Measurements from ENCODE around the gene NUMA1. TPM values are rescaled to one million over a fixed set of nuclear protein-coding genes. Genes with fewer than 3 reads are reported as not detected.

NUMA1 gene
- total RNA-seq, 1 donor from 2014 or later: 207 TPM

DNA sequence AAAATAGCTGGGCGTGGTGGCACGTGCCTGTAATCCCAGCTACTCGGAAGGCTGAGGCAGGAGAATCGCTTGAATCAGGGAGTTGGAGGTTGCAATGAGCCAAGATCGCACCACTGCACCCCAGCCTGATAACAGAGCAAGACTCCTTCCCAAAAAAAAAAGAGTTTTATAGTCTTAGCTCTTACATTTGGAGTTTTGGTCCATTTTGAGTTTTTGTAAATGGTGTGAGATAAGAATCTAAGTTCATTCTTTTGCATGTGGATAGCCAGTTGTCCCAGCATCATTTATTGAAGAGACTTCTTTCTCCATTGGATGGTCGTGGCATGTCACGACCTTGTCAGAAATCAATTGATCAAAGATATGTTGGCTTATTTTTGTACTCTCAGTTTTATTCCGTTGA is 116.9 kb downstream of the NUMA1 start:
- TF ChIP-seq, protein P1, sequence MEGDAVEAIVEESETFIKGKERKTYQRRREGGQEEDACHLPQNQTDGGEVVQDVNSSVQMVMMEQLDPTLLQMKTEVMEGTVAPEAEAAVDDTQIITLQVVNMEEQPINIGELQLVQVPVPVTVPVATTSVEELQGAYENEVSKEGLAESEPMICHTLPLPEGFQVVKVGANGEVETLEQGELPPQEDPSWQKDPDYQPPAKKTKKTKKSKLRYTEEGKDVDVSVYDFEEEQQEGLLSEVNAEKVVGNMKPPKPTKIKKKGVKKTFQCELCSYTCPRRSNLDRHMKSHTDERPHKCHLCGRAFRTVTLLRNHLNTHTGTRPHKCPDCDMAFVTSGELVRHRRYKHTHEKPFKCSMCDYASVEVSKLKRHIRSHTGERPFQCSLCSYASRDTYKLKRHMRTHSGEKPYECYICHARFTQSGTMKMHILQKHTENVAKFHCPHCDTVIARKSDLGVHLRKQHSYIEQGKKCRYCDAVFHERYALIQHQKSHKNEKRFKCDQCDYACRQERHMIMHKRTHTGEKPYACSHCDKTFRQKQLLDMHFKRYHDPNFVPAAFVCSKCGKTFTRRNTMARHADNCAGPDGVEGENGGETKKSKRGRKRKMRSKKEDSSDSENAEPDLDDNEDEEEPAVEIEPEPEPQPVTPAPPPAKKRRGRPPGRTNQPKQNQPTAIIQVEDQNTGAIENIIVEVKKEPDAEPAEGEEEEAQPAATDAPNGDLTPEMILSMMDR (IDR thresholded peaks at IDR 0.05; ENCODE audit: partially characterized antibody, unreplicated experiment): no peak
- DNase-seq: no peak
- Mint-ChIP-seq H3K9me3 (ENCODE audit: unreplicated experiment) (no peaks in the 10 kb centered on the region), H3K36me3 (ENCODE audit: unreplicated experiment) (no peaks in the 10 kb centered on the region), H3K27me3 (ENCODE audit: unreplicated experiment) (no peaks in the 10 kb centered on the region), H3K4me1 (ENCODE audit: low read depth, unreplicated experiment) (no peaks in the 10 kb centered on the region), H3K4me3 (ENCODE audit: unreplicated experiment) (no peak overlapping the region), H3K27ac (ENCODE audit: unreplicated experiment) (no peak overlapping the region)

DNA sequence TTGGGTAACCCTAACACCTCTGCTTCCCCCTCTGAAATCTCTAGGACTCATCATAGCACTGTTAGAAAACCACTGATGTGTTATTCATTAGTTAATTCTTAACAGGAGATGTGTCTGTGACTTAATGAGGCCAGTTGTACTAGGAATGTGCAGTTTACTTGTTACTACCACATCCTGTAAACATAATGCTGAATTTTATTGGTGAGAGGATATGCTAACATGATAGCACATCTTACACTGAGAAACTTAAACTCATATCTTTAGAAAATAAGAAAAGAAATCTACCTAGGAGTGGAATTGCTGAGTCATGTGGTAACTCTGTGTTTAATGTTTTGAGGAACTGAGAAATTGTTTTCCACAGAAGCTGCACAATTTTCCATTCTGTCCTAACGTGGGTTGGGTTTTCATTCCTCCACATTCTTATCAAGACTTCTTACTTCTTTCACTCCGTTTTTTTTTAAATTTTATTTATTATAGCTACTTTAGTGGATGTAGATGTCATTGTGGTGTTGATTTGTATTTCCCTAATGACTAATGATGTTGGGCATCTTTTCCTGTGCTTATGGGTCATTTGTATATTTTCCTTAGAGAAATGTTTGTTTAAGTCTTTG is 117.8 kb downstream of the NUMA1 start:
- DNase-seq: no peak
- Mint-ChIP-seq H3K27ac (ENCODE audit: unreplicated experiment) (no peak overlapping the region), H3K9me3 (ENCODE audit: unreplicated experiment) (no peaks in the 10 kb centered on the region), H3K4me3 (ENCODE audit: unreplicated experiment) (no peak overlapping the region), H3K4me1 (ENCODE audit: low read depth, unreplicated experiment) (no peaks in the 10 kb centered on the region), H3K36me3 (ENCODE audit: unreplicated experiment) (no peaks in the 10 kb centered on the region), H3K27me3 (ENCODE audit: unreplicated experiment) (no peaks in the 10 kb centered on the region)
- TF ChIP-seq, protein P1 (IDR thresholded peaks at IDR 0.05; ENCODE audit: partially characterized antibody, unreplicated experiment): no peak

DNA sequence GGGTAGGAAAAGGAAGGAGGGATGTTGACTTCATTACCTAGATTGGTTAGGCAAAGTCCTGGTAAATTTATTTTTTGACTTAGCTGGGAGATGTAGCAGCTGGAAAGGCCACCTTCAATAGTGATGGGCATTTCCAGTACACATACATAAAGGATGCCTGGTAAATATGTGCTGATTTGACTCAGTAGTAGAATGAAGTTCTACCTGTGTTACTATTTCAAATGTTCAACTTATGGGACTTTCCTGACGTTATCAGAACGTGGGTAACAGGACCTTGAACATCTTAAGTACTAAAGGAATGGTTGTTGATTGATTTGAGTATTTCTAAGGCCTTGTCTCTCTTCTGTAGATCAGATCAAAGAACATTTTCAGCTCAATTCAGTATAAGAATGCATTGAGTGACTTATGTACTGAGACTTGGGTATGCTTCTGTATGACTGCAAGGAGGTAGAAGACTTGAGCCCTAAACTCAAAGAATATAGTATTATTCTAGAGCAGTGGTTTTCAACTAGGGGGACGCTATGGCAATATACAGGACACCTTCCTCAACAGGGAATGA is 124.4 kb downstream of the NUMA1 start:
- Mint-ChIP-seq H3K36me3 (ENCODE audit: unreplicated experiment) (no peaks in the 10 kb centered on the region), H3K9me3 (ENCODE audit: unreplicated experiment) (no peaks in the 10 kb centered on the region), H3K27me3 (ENCODE audit: unreplicated experiment) (no peaks in the 10 kb centered on the region), H3K4me3 (ENCODE audit: unreplicated experiment) (no peak overlapping the region), H3K4me1 (ENCODE audit: low read depth, unreplicated experiment) (no peaks in the 10 kb centered on the region), H3K27ac (ENCODE audit: unreplicated experiment) (no peak overlapping the region)
- no peak for DNase-seq
- TF ChIP-seq, protein P1 (IDR thresholded peaks at IDR 0.05; ENCODE audit: partially characterized antibody, unreplicated experiment): no peak

Small RNAs within 50 kb of the gene (microRNA-seq; reads per million reads assigned to microRNA genes)
- gene MIR3165 (ENCODE audit: unreplicated experiment): 0.55 reads per million

Other genes starting within 250 kb of the NUMA1 start
- not detected for gene DEFB108B, start 247.3 kb downstream of the NUMA1 start, total RNA-seq (ENCODE audit: unreplicated experiment)
- gene DEFB131B, start 202.1 kb downstream of the NUMA1 start, total RNA-seq (ENCODE audit: unreplicated experiment): not detected
- gene XNDC1N, start 151.9 kb downstream of the NUMA1 start, total RNA-seq (ENCODE audit: unreplicated experiment): 7.6 TPM
- gene RNF121, start 151.5 kb downstream of the NUMA1 start, total RNA-seq (ENCODE audit: unreplicated experiment): 40.4 TPM
- 13.1 TPM for gene IL18BP, start 81.6 kb downstream of the NUMA1 start, total RNA-seq (ENCODE audit: unreplicated experiment)
- 8.3 TPM for gene LRRC51, start 308 bp upstream of the NUMA1 start, total RNA-seq (ENCODE audit: unreplicated experiment)
- gene LAMTOR1, start 22.8 kb upstream of the NUMA1 start, total RNA-seq (ENCODE audit: unreplicated experiment): 68.3 TPM
- not detected for gene TOMT, start 25.4 kb upstream of the NUMA1 start, total RNA-seq (ENCODE audit: unreplicated experiment)
- 31.9 TPM for gene ANAPC15, start 32.2 kb upstream of the NUMA1 start, total RNA-seq (ENCODE audit: unreplicated experiment)
- gene FOLR3, start 55.2 kb upstream of the NUMA1 start, total RNA-seq (ENCODE audit: unreplicated experiment): not detected
- not detected for gene FOLR1, start 111.6 kb upstream of the NUMA1 start, total RNA-seq (ENCODE audit: unreplicated experiment)
- gene FOLR2, start 136.3 kb upstream of the NUMA1 start, total RNA-seq (ENCODE audit: unreplicated experiment): not detected
- gene INPPL1, start 144.2 kb upstream of the NUMA1 start, total RNA-seq (ENCODE audit: unreplicated experiment): 62.8 TPM
- 12.0 TPM for gene PHOX2A, start 163.6 kb upstream of the NUMA1 start, total RNA-seq (ENCODE audit: unreplicated experiment)

All from glutamatergic neuron (in vitro differentiated cells).